NB4 (cell line): ENCODE results near the gene MAP4K1.
"Not testable (repeated sequence)": the region's sequence is repeated elsewhere in the genome, so short reads cannot be mapped to it uniquely, and the experiment has no call there.

ENCODE experiments used
- DNase-seq: peaks from one replicate; pipeline ENCODE4 v3.0.0; 2010; ENCODE audit warnings: low read depth
- H3K4me3 ChIP-seq: one replicate; pipeline ENCODE4 v1.5.1; 2011; ENCODE audit warnings: mild to moderate bottlenecking, low read depth, low read length, moderate library complexity
- MYC ChIP-seq: IDR thresholded peaks from 2 replicates; pipeline ENCODE4 v1.6.1; 2011; ENCODE audit warnings: low read depth, low read length
- POLR2A ChIP-seq: IDR thresholded peaks from 2 replicates; pipeline ENCODE4 v1.6.1; 2011; ENCODE audit warnings: mild to moderate bottlenecking; ENCODE audit not compliant: insufficient read length; ENCODE audit errors: extremely low read depth
- TF ChIP-seq, protein P1 (sequence below): IDR thresholded peaks from one replicate; pipeline ENCODE4 v1.5.1; 2012; ENCODE audit warnings: low read depth, low read length
- TF ChIP-seq, protein P2 (sequence below): IDR thresholded peaks from 2 replicates; pipeline ENCODE4 v1.6.1; 2011; ENCODE audit warnings: low read depth, low read length

Gene MAP4K1

DNA sequence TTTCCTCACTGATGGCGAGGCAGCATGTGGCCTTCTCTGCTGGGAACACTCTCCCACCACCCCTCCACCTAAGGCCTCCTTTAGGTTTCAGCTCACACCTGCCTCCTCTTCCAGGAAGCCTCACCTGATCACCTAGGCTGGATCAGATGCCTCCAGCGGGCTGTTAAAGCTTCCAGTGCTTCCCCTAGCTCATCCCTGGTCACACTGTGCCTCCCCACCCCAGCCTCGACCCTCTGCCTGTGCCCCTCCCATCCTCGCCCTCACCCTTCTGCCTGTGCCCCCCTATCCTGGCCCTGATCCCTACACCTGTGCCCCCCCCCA is 33.8 kb downstream of the MAP4K1 start:
- DNase-seq: no peak
- TF ChIP-seq, protein P1, sequence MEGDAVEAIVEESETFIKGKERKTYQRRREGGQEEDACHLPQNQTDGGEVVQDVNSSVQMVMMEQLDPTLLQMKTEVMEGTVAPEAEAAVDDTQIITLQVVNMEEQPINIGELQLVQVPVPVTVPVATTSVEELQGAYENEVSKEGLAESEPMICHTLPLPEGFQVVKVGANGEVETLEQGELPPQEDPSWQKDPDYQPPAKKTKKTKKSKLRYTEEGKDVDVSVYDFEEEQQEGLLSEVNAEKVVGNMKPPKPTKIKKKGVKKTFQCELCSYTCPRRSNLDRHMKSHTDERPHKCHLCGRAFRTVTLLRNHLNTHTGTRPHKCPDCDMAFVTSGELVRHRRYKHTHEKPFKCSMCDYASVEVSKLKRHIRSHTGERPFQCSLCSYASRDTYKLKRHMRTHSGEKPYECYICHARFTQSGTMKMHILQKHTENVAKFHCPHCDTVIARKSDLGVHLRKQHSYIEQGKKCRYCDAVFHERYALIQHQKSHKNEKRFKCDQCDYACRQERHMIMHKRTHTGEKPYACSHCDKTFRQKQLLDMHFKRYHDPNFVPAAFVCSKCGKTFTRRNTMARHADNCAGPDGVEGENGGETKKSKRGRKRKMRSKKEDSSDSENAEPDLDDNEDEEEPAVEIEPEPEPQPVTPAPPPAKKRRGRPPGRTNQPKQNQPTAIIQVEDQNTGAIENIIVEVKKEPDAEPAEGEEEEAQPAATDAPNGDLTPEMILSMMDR: no peak
- TF ChIP-seq POLR2A (no peak), MYC (no peak)
- TF ChIP-seq, protein P2, sequence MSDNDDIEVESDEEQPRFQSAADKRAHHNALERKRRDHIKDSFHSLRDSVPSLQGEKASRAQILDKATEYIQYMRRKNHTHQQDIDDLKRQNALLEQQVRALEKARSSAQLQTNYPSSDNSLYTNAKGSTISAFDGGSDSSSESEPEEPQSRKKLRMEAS: no peak
- H3K4me3 ChIP-seq: no peak overlapping the region

GRCh38 chr19:38583219-38583984 is 34.4 kb downstream of the MAP4K1 start:
- no peak overlapping the region for H3K4me3 ChIP-seq
- no peak for TF ChIP-seq POLR2A
- no peak for TF ChIP-seq MYC
- TF ChIP-seq, protein P1: no peak
- TF ChIP-seq, protein P2: no peak
- no peak for DNase-seq

DNA sequence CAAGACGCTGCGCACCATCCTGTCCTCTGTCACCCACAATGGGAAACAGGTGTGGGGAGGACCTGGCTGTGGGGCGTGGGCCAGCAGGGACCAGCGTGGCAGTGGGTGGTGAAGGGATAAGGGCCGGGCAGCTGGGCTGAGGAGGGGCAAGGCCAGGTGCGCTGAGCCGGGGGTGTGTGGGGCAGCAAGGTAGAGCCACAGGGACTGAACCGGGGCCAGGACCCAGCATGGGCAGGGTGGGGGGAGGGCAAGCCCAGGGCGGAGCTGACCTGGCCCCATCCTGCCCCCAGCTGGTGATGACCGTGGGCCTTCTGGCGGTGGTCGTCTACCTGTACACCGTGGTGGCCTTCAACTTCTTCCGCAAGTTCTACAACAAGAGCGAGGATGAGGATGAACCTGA is 37.7 kb downstream of the MAP4K1 start:
- TF ChIP-seq POLR2A (no peak), MYC (no peak)
- TF ChIP-seq, protein P2: no peak

DNA sequence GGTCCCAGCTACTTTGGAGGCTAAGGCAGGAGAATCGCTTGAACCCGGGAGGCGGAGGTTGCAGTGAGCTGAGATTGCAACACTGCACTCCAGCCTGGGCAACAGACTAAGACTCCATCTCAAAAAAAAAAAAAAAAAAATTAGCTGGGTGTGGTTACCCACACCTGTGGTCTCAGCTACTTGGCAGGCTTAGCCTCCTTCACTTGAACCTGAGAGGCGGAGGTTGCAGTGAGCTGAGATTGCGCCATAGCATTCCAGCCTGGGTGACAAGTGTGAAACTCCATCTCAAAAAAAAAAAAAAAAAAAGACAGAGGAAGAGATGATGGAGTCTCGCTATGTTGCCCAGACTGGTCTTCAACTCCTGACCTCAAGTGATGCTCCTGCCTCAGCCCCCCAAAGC is 38.4 kb downstream of the MAP4K1 start:
- H3K4me3 ChIP-seq, DNase-seq: not testable (repeated sequence)

More for the DNA sequence above, 37.7 kb downstream of the MAP4K1 start:
- no peak overlapping the region for H3K4me3 ChIP-seq
- DNase-seq: no peak

- H3K4me3 ChIP-seq: no peak overlapping the region
- TF ChIP-seq, protein P1: no peak
- TF ChIP-seq POLR2A (no peak), MYC (no peak)
- TF ChIP-seq, protein P2: no peak
- no peak for DNase-seq
These were observed 39.9 kb downstream of the MAP4K1 start for GRCh38 chr19:38577826-38578225.

DNA sequence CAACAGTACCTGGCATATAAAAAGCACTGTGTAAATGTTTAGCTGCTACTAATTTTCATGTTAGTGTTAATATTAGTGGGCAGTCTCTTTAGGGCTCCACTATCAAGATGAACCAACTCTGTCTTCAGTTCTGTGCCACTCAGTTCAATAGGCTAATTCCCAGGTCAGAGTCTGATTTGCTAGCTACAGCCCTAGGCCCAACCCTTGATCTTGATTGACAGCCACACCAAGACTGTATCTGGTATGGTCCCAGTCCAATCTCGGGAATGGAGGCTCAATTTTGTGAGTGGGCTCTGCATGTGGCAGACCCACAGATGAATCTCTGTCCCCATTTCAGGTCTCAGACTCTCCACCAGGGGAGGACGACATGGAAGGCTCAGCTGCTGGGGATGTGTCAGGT is 46.1 kb downstream of the MAP4K1 start:
- TF ChIP-seq, protein P1: no peak
- TF ChIP-seq, protein P2: no peak
- TF ChIP-seq POLR2A: no peak
- TF ChIP-seq MYC: no peak

More for the DNA sequence above, 46.1 kb downstream of the MAP4K1 start:
- DNase-seq: no peak
- no peak overlapping the region for H3K4me3 ChIP-seq
